Neural progenitor cell (in vitro differentiated cells): ENCODE results near the gene NAA20.

Experiments
- CTCF ChIP-seq: fragments of 200-600 bp; sonication (generic); IDR thresholded peaks from 2 replicates; pipeline ENCODE4 v1.5.1; 2017; ENCODE audit warnings: antibody characterized with exemption, mild to moderate bottlenecking
- EZH2 ChIP-seq: fragments of 200-600 bp; sonication (generic); IDR thresholded peaks from 2 replicates; pipeline ENCODE4 v1.6.1; 2017; ENCODE audit warnings: antibody characterized with exemption, mild to moderate bottlenecking, moderate library complexity

DNA sequence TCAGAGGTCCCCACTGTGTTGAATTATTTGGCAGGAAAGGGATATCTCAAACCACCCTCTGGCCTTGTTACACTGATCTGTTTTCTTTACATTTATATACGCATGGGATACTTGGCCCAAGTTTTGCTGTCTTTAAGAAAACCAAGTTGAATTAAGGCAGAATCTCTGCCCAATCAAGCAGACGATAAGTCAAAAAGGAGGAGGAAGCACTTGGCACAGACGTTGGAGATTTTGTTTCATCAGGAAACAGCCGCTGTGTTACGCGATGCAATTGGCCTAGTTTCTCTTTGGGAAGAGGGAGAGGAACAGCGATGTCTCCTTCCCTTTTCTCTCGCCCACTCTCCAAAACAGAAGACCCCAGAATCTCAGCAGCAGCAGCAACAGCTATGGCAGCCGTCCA lies 20.2 kb upstream of the NAA20 start:
- TF ChIP-seq CTCF (no peak), EZH2 (no peak)
